GM12874 (cell line): ENCODE measurements around the gene SLC9B2.

ENCODE experiments used
- TF ChIP-seq, protein P1 (sequence below): IDR thresholded peaks from 2 replicates; pipeline ENCODE4 v1.5.1; 2011; ENCODE audit warnings: low read depth, mild to moderate bottlenecking, control low read depth, low read length, moderate library complexity; ENCODE audit not compliant: insufficient read depth

Gene SLC9B2

GRCh38 chr4:103012060-103012459 lies 64.5 kb downstream of the SLC9B2 start:
- TF ChIP-seq, protein P1, sequence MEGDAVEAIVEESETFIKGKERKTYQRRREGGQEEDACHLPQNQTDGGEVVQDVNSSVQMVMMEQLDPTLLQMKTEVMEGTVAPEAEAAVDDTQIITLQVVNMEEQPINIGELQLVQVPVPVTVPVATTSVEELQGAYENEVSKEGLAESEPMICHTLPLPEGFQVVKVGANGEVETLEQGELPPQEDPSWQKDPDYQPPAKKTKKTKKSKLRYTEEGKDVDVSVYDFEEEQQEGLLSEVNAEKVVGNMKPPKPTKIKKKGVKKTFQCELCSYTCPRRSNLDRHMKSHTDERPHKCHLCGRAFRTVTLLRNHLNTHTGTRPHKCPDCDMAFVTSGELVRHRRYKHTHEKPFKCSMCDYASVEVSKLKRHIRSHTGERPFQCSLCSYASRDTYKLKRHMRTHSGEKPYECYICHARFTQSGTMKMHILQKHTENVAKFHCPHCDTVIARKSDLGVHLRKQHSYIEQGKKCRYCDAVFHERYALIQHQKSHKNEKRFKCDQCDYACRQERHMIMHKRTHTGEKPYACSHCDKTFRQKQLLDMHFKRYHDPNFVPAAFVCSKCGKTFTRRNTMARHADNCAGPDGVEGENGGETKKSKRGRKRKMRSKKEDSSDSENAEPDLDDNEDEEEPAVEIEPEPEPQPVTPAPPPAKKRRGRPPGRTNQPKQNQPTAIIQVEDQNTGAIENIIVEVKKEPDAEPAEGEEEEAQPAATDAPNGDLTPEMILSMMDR, result no peak

GRCh38 chr4:103011378-103012025 lies 65.1 kb downstream of the SLC9B2 start:
- TF ChIP-seq, protein P1, result no peak

GRCh38 chr4:103010804-103011203 lies 65.8 kb downstream of the SLC9B2 start:
- TF ChIP-seq, protein P1, result no peak

DNA sequence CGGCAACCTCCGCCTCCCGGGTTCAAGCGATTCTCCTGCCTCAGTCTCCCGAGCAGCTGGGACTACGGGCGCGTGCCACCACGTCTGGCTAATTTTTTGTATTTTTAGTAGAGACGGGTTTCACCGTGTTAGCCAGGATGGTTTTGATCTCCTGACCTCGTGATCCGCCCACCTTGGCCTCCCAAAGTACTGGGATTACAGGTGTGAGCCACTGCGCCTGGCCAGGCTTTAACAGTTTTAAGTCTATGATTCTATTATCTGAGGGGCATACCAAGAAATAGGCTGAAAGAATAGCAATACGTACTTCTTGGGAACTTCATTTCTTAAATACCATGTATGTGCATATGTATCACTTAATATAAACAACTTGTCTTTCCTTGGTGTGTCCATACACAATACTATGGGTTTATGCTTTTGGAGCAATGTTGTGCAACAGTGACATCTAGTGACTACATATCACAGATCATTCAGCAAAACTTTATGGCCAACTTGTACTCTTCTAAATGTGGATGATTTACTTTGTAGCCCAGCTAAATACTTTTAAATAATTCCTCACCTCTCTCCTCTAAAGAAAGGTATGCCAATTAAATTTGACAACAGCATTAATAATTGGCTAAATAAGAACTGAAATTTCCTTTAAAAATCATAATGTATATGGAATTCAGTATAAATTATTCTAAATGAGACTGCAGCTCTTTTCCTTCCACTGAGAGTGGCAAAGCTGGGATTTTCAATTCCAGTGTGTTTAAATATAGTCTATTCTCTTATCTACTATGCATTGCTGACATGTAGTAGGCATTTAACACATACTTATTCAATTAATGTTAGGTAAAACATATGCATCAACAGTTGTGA lies 67.5 kb downstream of the SLC9B2 start:
- TF ChIP-seq, protein P1, result peak; percentile 54

DNA sequence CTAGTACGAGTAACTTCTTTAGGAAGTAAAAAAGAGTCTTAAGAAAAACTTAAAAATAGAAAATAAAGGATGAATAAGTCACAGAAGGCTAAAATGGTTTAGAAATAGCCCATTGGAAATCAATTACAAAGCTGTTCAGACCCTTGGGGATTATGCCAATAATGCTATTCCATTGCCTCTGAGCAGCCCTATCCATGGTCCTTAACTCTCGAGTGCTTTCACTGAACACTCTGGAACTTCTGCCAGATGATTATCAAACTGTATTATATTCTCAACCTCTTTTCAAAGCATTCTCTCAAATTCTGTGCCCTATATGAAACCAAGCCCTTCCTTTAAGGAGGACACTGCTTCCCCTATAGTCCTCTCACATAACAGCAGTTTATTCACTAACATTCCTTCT lies 74.0 kb downstream of the SLC9B2 start:
- TF ChIP-seq, protein P1, result no peak

DNA sequence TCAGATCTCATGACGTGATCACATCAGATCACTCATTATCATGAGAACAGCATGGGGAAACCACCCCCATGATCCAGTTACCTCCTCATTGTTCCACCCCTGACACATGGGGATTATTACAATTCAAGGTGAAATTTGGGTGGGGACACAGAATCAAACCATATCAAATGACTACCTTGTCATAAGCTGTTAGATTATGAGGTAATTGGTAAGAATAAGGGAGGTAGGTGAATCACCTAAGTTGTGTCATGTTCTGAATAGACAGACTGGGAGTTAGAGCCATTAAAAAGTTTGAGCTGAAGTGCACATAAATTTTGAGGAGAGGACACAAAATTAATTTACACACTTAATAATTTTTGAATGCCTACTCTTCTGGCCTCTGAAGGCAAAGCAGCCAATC lies 81.8 kb downstream of the SLC9B2 start:
- TF ChIP-seq, protein P1, result no peak

GRCh38 chr4:102988429-102989020 lies 88.0 kb downstream of the SLC9B2 start:
- TF ChIP-seq, protein P1, result no peak
